Esophagus squamous epithelium (tissue), 4 donors: ENCODE measurements around the gene UBAC2.

ENCODE experiments used
- CTCF ChIP-seq, 6 experiments: fragments of 450-650 bp in 4 of 6; fragments of 200-600 bp in 2 of 6; sonication (generic) in 2 of 6; IDR thresholded peaks; one replicate each; pipeline ENCODE4 v1.5.1; 2016 to 2019; ENCODE audit warnings: antibody characterized with exemption in 6 of 6, mild to moderate bottlenecking in 4 of 6, moderate library complexity in 4 of 6
- POLR2A ChIP-seq, 4 donors: fragments of 450-650 bp; IDR thresholded peaks; one replicate each; pipeline ENCODE4 v1.6.1; 2017; ENCODE audit warnings: antibody characterized with exemption in 4 of 4, mild to moderate bottlenecking in 4 of 4, moderate library complexity in 3 of 4

GRCh38 chr13:99431927-99432608, 231.4 kb downstream of the UBAC2 start:
- TF ChIP-seq CTCF (IDR thresholded peaks at IDR 0.05): no peak
- TF ChIP-seq POLR2A (IDR thresholded peaks at IDR 0.05): no peak
